ENCODE results near the gene GPAT2.
"Not testable (repeated sequence)": the region's sequence is repeated elsewhere in the genome, so short reads cannot be mapped to it uniquely, and the experiment has no call there.

DNA sequence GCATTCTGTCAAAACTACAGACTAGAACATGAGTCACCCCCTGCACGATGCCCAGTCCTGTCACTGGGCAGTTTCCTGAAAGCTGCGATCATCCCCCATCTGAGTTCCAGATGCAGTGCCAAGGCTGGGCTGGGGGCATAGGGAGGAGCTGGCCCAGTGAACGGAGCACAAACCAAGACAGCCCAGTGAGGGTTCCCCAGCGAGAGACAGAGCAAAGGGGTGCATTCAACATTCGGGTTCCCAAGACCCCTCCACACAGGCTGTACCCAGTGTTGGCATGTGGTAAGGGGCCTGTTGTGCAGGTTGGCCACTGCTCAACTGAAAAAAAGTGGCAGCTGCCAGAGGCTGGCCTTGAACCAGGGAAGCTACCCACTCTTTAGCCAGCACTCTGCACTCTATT, 35.6 kb upstream of the GPAT2 start:
- TF ChIP-seq, protein P1, sequence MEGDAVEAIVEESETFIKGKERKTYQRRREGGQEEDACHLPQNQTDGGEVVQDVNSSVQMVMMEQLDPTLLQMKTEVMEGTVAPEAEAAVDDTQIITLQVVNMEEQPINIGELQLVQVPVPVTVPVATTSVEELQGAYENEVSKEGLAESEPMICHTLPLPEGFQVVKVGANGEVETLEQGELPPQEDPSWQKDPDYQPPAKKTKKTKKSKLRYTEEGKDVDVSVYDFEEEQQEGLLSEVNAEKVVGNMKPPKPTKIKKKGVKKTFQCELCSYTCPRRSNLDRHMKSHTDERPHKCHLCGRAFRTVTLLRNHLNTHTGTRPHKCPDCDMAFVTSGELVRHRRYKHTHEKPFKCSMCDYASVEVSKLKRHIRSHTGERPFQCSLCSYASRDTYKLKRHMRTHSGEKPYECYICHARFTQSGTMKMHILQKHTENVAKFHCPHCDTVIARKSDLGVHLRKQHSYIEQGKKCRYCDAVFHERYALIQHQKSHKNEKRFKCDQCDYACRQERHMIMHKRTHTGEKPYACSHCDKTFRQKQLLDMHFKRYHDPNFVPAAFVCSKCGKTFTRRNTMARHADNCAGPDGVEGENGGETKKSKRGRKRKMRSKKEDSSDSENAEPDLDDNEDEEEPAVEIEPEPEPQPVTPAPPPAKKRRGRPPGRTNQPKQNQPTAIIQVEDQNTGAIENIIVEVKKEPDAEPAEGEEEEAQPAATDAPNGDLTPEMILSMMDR (conservative IDR thresholded peaks at IDR 0.05 in 1 of 2, IDR thresholded peaks at IDR 0.05 in 1 of 2; ENCODE audit: extremely low read depth in 1 of 2, insufficient read depth in 1 of 2, low read depth in 1 of 2, low read length in 2 of 2) = not testable (repeated sequence)
- not testable (repeated sequence) for TF ChIP-seq EZH2 (IDR thresholded peaks at IDR 0.05; ENCODE audit: borderline replicate concordance, low read length)

All from mammary epithelial cell (primary cell).